ENCODE results near the gene CACNA2D4.

- TF ChIP-seq POLR2AphosphoS5 (IDR thresholded peaks at IDR 0.05; ENCODE audit: insufficient read depth, low read depth, low read length) (no peak), CTCF (IDR thresholded peaks at IDR 0.05; ENCODE audit: extremely low read depth in 1 of 2, insufficient read depth in 1 of 2, low read depth in 1 of 2, low read length in 2 of 2) (no peak), POLR2A (IDR thresholded peaks at IDR 0.05; ENCODE audit: low read depth, low read length) (no peak), MAX (IDR thresholded peaks at IDR 0.05; ENCODE audit: insufficient read depth, insufficient read length) (no peak), EZH2 (IDR thresholded peaks at IDR 0.05; ENCODE audit: borderline replicate concordance, low read depth, low read length, severe bottlenecking) (no peak), FOS (IDR thresholded peaks at IDR 0.05; ENCODE audit: borderline replicate concordance, insufficient read depth, low read length) (no peak)
Measured at GRCh38 chr12:1878695-1879094, 39.8 kb downstream of the CACNA2D4 start.

All from endothelial cell of umbilical vein (primary cell).